Hepatocyte (in vitro differentiated cells): ENCODE data around the gene AGXT2. TPM values are rescaled to one million over a fixed set of nuclear protein-coding genes. Genes with fewer than 3 reads are reported as not detected.

ENCODE experiments used
- DNase-seq: peaks from one replicate; pipeline ENCODE4 v3.0.0-alpha.2; 2016; ENCODE audit warnings: low spot score
- H2AFZ ChIP-seq: fragments of 200-600 bp; sonication (generic); 2 replicates; pipeline ENCODE4 v1.6.0; 2016; ENCODE audit warnings: antibody characterized with exemption, mild to moderate bottlenecking
- H3K27ac ChIP-seq: fragments of 200-600 bp; sonication (generic); 2 replicates; pipeline ENCODE4 v1.5.1; 2016; ENCODE audit warnings: mild to moderate bottlenecking
- H3K27me3 ChIP-seq: fragments of 200-600 bp; sonication (generic); 2 replicates; pipeline ENCODE4 v1.6.1; 2016
- H3K36me3 ChIP-seq: fragments of 200-600 bp; sonication (generic); replicated peaks from 2 replicates; pipeline ENCODE4 v1.5.1; 2016; ENCODE audit warnings: low read depth; ENCODE audit not compliant: insufficient read depth
- H3K4me1 ChIP-seq: fragments of 200-600 bp; sonication (generic); 2 replicates; pipeline ENCODE4 v1.5.1; 2016; ENCODE audit warnings: mild to moderate bottlenecking, moderate library complexity; ENCODE audit not compliant: insufficient read depth
- H3K4me2 ChIP-seq: fragments of 200-600 bp; sonication (generic); 2 replicates; pipeline ENCODE4 v1.6.0; 2016
- H3K4me3 ChIP-seq: fragments of 200-600 bp; sonication (generic); 2 replicates; pipeline ENCODE4 v1.5.1; 2016; ENCODE audit warnings: mild to moderate bottlenecking
- H3K79me2 ChIP-seq: fragments of 200-600 bp; sonication (generic); 2 replicates; pipeline ENCODE4 v1.6.0; 2017; ENCODE audit warnings: mild to moderate bottlenecking
- H3K9me2 ChIP-seq: fragments of 200-600 bp; sonication (generic); replicated peaks from 2 replicates; pipeline ENCODE4 v1.6.0; 2017; ENCODE audit warnings: mild to moderate bottlenecking; ENCODE audit not compliant: insufficient read depth
- H3K9me3 ChIP-seq: fragments of 200-600 bp; sonication (generic); 2 replicates; pipeline ENCODE4 v1.5.1; 2016; ENCODE audit warnings: low read depth, mild to moderate bottlenecking
- H4K20me1 ChIP-seq: fragments of 200-600 bp; sonication (generic); 2 replicates; pipeline ENCODE4 v1.6.0; 2016; ENCODE audit warnings: mild to moderate bottlenecking; ENCODE audit not compliant: insufficient read depth, poor library complexity, severe bottlenecking
- CTCF ChIP-seq: fragments of 200-600 bp; sonication (generic); IDR thresholded peaks from 2 replicates; pipeline ENCODE4 v1.5.1; 2016; ENCODE audit warnings: antibody characterized with exemption, mild to moderate bottlenecking; ENCODE audit not compliant: poor library complexity
- EZH2 ChIP-seq: fragments of 200-600 bp; sonication (generic); IDR thresholded peaks from 2 replicates; pipeline ENCODE4 v1.6.1; 2016; ENCODE audit warnings: antibody characterized with exemption, mild to moderate bottlenecking, borderline replicate concordance
- EZH2phosphoT487 ChIP-seq: fragments of 200-600 bp; sonication (generic); IDR thresholded peaks from one replicate; pipeline ENCODE4 v1.6.1; 2018; ENCODE audit warnings: antibody characterized with exemption, mild to moderate bottlenecking, low read depth, moderate library complexity; ENCODE audit not compliant: unreplicated experiment, severe bottlenecking
- WGBS: methylation state at CpG from one replicate; pipeline ENCODE4 v1.1.6; 2016; ENCODE audit warnings: low lambda C conversion rate; ENCODE audit errors: missing lambda C conversion rate; 5-methylcytosine and 5-hydroxymethylcytosine counted together
- polyA plus RNA-seq: library from polyadenylated mRNA; unstranded; fragments of >200 nt; fragmentation: Nextera tagmentation; extraction: Ambion mirVana; gene quantifications from 2 replicates; pipeline ENCODE4 v1.2.1, GENCODE V29; 2016
- total RNA-seq: library from RNA; depleted of rRNA; stranded (reverse); fragments of >200 nt; gene quantifications from 2 replicates; pipeline ENCODE4 v1.2.3, GENCODE V29; 2014

AGXT2 gene
- total and polyA plus RNA-seq, 2 experiments from 2014 or later = 8.0 to 10.6 TPM

GRCh38 chr5:35003018-35003957 is 44.5 kb downstream of the AGXT2 start:
- no peaks in the 10 kb centered on the region for H4K20me1 ChIP-seq
- H3K27ac ChIP-seq = no peak overlapping the region
- H3K4me2 ChIP-seq = no peak overlapping the region
- TF ChIP-seq EZH2 (no peak), EZH2phosphoT487 (no peak), CTCF (peak; percentile 81)
- H3K36me3 ChIP-seq = no peaks in the 10 kb centered on the region
- no peak overlapping the region for H3K4me3 ChIP-seq
- H3K4me1 ChIP-seq = no peaks in the 10 kb centered on the region
- H3K27me3 ChIP-seq = no peaks in the 10 kb centered on the region
- H3K9me3 ChIP-seq = no peaks in the 10 kb centered on the region
- no peaks in the 10 kb centered on the region for H3K79me2 ChIP-seq
- 49% methylated on average over 18 of the region's 18 CpGs for WGBS
- H2AFZ ChIP-seq = no peak overlapping the region
- H3K9me2 ChIP-seq = no peaks in the 10 kb centered on the region
- peak; percentile 69 for DNase-seq

GRCh38 chr5:35002459-35002858 is 45.3 kb downstream of the AGXT2 start:
- H3K9me2 ChIP-seq = no peaks in the 10 kb centered on the region
- H3K79me2 ChIP-seq = no peaks in the 10 kb centered on the region
- H3K4me2 ChIP-seq = no peak overlapping the region
- H2AFZ ChIP-seq = no peak overlapping the region
- H3K4me1 ChIP-seq = no peaks in the 10 kb centered on the region
- DNase-seq = no peak
- no peak overlapping the region for H3K4me3 ChIP-seq
- no peaks in the 10 kb centered on the region for H4K20me1 ChIP-seq
- H3K27ac ChIP-seq = no peak overlapping the region
- TF ChIP-seq EZH2phosphoT487 = no peak
- no peaks in the 10 kb centered on the region for H3K9me3 ChIP-seq
- H3K27me3 ChIP-seq = no peaks in the 10 kb centered on the region
- WGBS = 98% methylated on average over 6 of the region's 6 CpGs
- no peaks in the 10 kb centered on the region for H3K36me3 ChIP-seq

- no peaks in the 10 kb centered on the region for H4K20me1 ChIP-seq
- TF ChIP-seq EZH2phosphoT487 (no peak), EZH2 (no peak), CTCF (no peak)
- DNase-seq = no peak
- no peaks in the 10 kb centered on the region for H3K36me3 ChIP-seq
- no peaks in the 10 kb centered on the region for H3K79me2 ChIP-seq
- H3K27me3 ChIP-seq = no peaks in the 10 kb centered on the region
- 83% methylated on average over 3 of the region's 3 CpGs for WGBS
- H3K4me3 ChIP-seq = no peak overlapping the region
- H3K9me3 ChIP-seq = no peaks in the 10 kb centered on the region
- no peak overlapping the region for H3K27ac ChIP-seq
- H3K9me2 ChIP-seq = no peaks in the 10 kb centered on the region
- H3K4me1 ChIP-seq = no peaks in the 10 kb centered on the region
- H2AFZ ChIP-seq = no peak overlapping the region
- no peak overlapping the region for H3K4me2 ChIP-seq
Measured at GRCh38 chr5:35001842-35002241, 45.9 kb downstream of the AGXT2 start.

GRCh38 chr5:34998058-34998789 is 49.5 kb downstream of the AGXT2 start:
- H2AFZ ChIP-seq = no peak overlapping the region
- H3K79me2 ChIP-seq = no peaks in the 10 kb centered on the region
- H3K4me3 ChIP-seq = no peak overlapping the region
- WGBS = 86% methylated on average over 6 of the region's 6 CpGs
- no peaks in the 10 kb centered on the region for H3K36me3 ChIP-seq
- H3K27ac ChIP-seq = no peak overlapping the region
- TF ChIP-seq CTCF (no peak), EZH2phosphoT487 (no peak), EZH2 (no peak)
- no peak for DNase-seq
- H3K4me2 ChIP-seq = no peak overlapping the region
- no peaks in the 10 kb centered on the region for H3K27me3 ChIP-seq
- H4K20me1 ChIP-seq = no peaks in the 10 kb centered on the region
- no peaks in the 10 kb centered on the region for H3K9me2 ChIP-seq
- no peaks in the 10 kb centered on the region for H3K9me3 ChIP-seq
- H3K4me1 ChIP-seq = no peaks in the 10 kb centered on the region
